Small intestine (tissue), 7 donors: Measurements from ENCODE around the gene RADIL. TPM values are rescaled to one million over a fixed set of nuclear protein-coding genes. Genes with fewer than 3 reads are reported as not detected.

Experiments used
- DNase-seq, 2 donors: peaks; one replicate each; pipeline versions ENCODE4 v3.0.0 to v3.0.0-alpha.2; 2013
- FAIRE-seq: peaks from 2 replicates; lab custom pipeline; 2012; peaks lifted over from hg19 to GRCh38; lab: Jason Lieb, UNC
- H3K27ac ChIP-seq, 3 donors: one replicate each; pipeline ENCODE4 v1.5.1; 2013; ENCODE audit warnings: low read length in 2 of 3, mild to moderate bottlenecking in 2 of 3, control low read depth in 1 of 3, inconsistent platforms in 1 of 3, low read depth in 1 of 3, moderate library complexity in 1 of 3
- H3K27me3 ChIP-seq, 3 donors: one replicate each; pipeline ENCODE4 v1.6.1; 2013; ENCODE audit warnings: low read length in 3 of 3, inconsistent platforms in 1 of 3; ENCODE audit not compliant: control insufficient read depth in 3 of 3, insufficient read depth in 3 of 3
- H3K36me3 ChIP-seq, 3 donors: one replicate each; pipeline ENCODE4 v1.6.1; 2013; ENCODE audit warnings: low read length in 3 of 3, inconsistent platforms in 1 of 3, low read depth in 1 of 3, mild to moderate bottlenecking in 1 of 3, moderate library complexity in 1 of 3; ENCODE audit not compliant: control insufficient read depth in 3 of 3, insufficient read depth in 2 of 3
- H3K4me1 ChIP-seq, 3 donors: one replicate each; pipeline ENCODE4 v1.6.1; 2013; ENCODE audit warnings: low read length in 2 of 3, inconsistent platforms in 1 of 3, low read depth in 1 of 3, mild to moderate bottlenecking in 1 of 3, moderate library complexity in 1 of 3; ENCODE audit not compliant: control insufficient read depth in 3 of 3, insufficient read depth in 2 of 3
- H3K4me3 ChIP-seq, 3 donors: one replicate each; pipeline ENCODE4 v1.5.1; 2013; ENCODE audit warnings: low read length in 3 of 3, control low read depth in 1 of 3, inconsistent platforms in 1 of 3, low read depth in 1 of 3, mild to moderate bottlenecking in 1 of 3, moderate library complexity in 1 of 3
- H3K9me3 ChIP-seq, 2 donors: one replicate each; pipeline ENCODE4 v1.6.1; 2013; ENCODE audit warnings: low read depth in 1 of 2, low read length in 1 of 2; ENCODE audit not compliant: control insufficient read depth in 2 of 2, insufficient read depth in 1 of 2
- WGBS, 3 donors: extraction: QIAGEN DNeasy Blood & Tissue Kit; methylation state at CpG; one replicate each; pipeline ENCODE4 v1.1.7; 2013; 5-methylcytosine and 5-hydroxymethylcytosine counted together
- polyA plus RNA-seq, 4 donors: library from polyadenylated mRNA; stranded (reverse) in 3 of 4; unstranded in 1 of 4; fragments of 200-250 nt in 3 of 4; fragments of 120-200 nt in 1 of 4; gene quantifications; one replicate each; pipeline versions ENCODE4 v1.2.1 to v1.2.3, GENCODE V29; 2013
- donor health status: healthy with polysubstance abuse.
- donor health status: control.
- donor health status: control.
- donor health status: Bipolar disorder and iron deficiency.
- donor health status: healthy.

Gene RADIL
- polyA plus RNA-seq, 4 donors = 0.18 to 3.2 (median 1.6) TPM; not detected in 1

GRCh38 chr7:4774007-4774406, 109.5 kb downstream of the RADIL start:
- WGBS, 3 donors = 81 to 87% (median 85%) methylated on average over 11 to 12 of the region's 12 CpGs
- FAIRE-seq (no peak), DNase-seq (no peak)
- Histone ChIP-seq H3K9me3 (no peaks in the 10 kb centered on the region), H3K27ac (peak overlapping the region in 1 of 3 donors; percentile 96), H3K4me3 (no peak overlapping the region), H3K27me3 (no peaks in the 10 kb centered on the region), H3K4me1 (peaks cover 3 to 14% (median 7%) of the 10 kb centered on the region in 3 donors), H3K36me3 (peaks cover 0 to 26% (median 0%) of the 10 kb centered on the region in 3 donors)

GRCh38 chr7:4772306-4772705, 111.2 kb downstream of the RADIL start:
- 94 to 96% (median 96%) methylated on average over 6 of the region's 6 CpGs for WGBS, 3 donors
- Histone ChIP-seq H3K9me3 (no peaks in the 10 kb centered on the region), H3K36me3 (peaks cover 0 to 29% (median 0%) of the 10 kb centered on the region in 3 donors), H3K27ac (no peak overlapping the region), H3K4me1 (peaks cover 3 to 14% (median 5%) of the 10 kb centered on the region in 3 donors), H3K27me3 (no peaks in the 10 kb centered on the region), H3K4me3 (no peak overlapping the region)
- DNase-seq (no peak), FAIRE-seq (no peak)

- no peak for FAIRE-seq
- no peak for DNase-seq
- Histone ChIP-seq H3K27ac (no peak overlapping the region), H3K4me3 (no peak overlapping the region), H3K9me3 (no peaks in the 10 kb centered on the region), H3K36me3 (peaks cover 0 to 34% (median 0%) of the 10 kb centered on the region in 3 donors), H3K27me3 (no peaks in the 10 kb centered on the region), H3K4me1 (peaks cover 3 to 11% (median 3%) of the 10 kb centered on the region in 3 donors)
- WGBS, 3 donors = 83 to 91% (median 90%) methylated on average over 9 of the region's 9 CpGs
These were observed 111.8 kb downstream of the RADIL start for GRCh38 chr7:4771737-4772136.

GRCh38 chr7:4770886-4771285, 112.6 kb downstream of the RADIL start:
- Histone ChIP-seq H3K9me3 (no peaks in the 10 kb centered on the region), H3K36me3 (peaks cover 0 to 41% (median 3%) of the 10 kb centered on the region in 3 donors), H3K4me3 (no peak overlapping the region), H3K27ac (no peak overlapping the region), H3K4me1 (peaks cover 0 to 7% (median 3%) of the 10 kb centered on the region in 3 donors), H3K27me3 (no peaks in the 10 kb centered on the region)
- DNase-seq (no peak), FAIRE-seq (no peak)
- WGBS, 3 donors = 72 to 86% (median 78%) methylated on average over 9 of the region's 9 CpGs

- no peak overlapping the region for H3K4me3 ChIP-seq
- H3K36me3 ChIP-seq = peaks cover 0 to 53% (median 3%) of the 10 kb centered on the region in 3 donors
- H3K9me3 ChIP-seq = no peaks in the 10 kb centered on the region
- H3K4me1 ChIP-seq = peaks cover 0 to 7% (median 3%) of the 10 kb centered on the region in 3 donors
- DNase-seq (no peak), FAIRE-seq (no peak)
- H3K27ac ChIP-seq = no peak overlapping the region
- 50 to 75% (median 68%) methylated on average over 7 of the region's 7 CpGs for WGBS, 3 donors
- H3K27me3 ChIP-seq = no peaks in the 10 kb centered on the region
These were observed 113.8 kb downstream of the RADIL start for GRCh38 chr7:4769761-4770160.

- no peak for FAIRE-seq
- DNase-seq = no peak
- H3K27ac ChIP-seq = peak overlapping the region in 1 of 3 donors; percentile 45
- 89 to 95% (median 94%) methylated on average over 27 of the region's 27 CpGs for WGBS, 3 donors
- peak overlapping the region in 1 of 3 donors; percentile 5 for H3K4me3 ChIP-seq
- H3K9me3 ChIP-seq = no peaks in the 10 kb centered on the region
- H3K27me3 ChIP-seq = no peaks in the 10 kb centered on the region
- H3K4me1 ChIP-seq = no peaks in the 10 kb centered on the region
- H3K36me3 ChIP-seq = peaks cover 0 to 61% (median 3%) of the 10 kb centered on the region in 3 donors
These were observed 114.6 kb downstream of the RADIL start for GRCh38 chr7:4768597-4769569.

- no peaks in the 10 kb centered on the region for H3K4me1 ChIP-seq
- DNase-seq (no peak), FAIRE-seq (no peak)
- H3K27ac ChIP-seq = peak overlapping the region in 1 of 3 donors; percentile 50
- H3K4me3 ChIP-seq = no peak overlapping the region
- peaks cover 4 to 76% (median 13%) of the 10 kb centered on the region in 3 donors for H3K36me3 ChIP-seq
- 91 to 92% (median 92%) methylated on average over 37 of the region's 37 CpGs for WGBS, 3 donors
- no peaks in the 10 kb centered on the region for H3K27me3 ChIP-seq
- no peaks in the 10 kb centered on the region for H3K9me3 ChIP-seq
These were observed 116.6 kb downstream of the RADIL start for GRCh38 chr7:4766666-4767519.
